HG02623 (cell line): ENCODE measurements around the gene LARGE1.

ENCODE experiments used
- ATAC-seq: cut with Tn5 transposase; IDR thresholded peaks from one replicate; pipeline ENCODE4 v1.9.1; 2021; ENCODE audit warnings: moderate library complexity; ENCODE audit not compliant: unreplicated experiment

LARGE1 gene

DNA sequence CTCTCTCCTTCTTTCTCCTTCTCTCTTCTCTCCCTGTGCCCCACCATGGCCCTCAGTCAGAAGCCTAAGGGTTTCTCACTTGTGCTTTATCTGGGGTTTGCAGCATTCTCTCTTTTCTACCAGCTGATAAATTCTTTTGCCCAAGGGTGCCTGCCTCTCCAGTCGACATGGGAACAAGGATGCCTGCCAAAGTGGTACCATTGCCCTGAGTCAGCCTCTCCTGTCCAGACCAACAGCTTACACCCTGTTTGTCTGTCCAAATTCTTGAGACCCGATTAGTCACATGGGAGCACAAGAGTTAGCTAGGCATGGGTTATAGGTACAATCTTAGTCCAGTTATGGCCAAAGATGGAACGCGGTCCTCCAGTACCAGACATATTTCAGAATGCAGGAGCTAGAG, 242.7 kb downstream of the LARGE1 start:
- no peak for ATAC-seq

DNA sequence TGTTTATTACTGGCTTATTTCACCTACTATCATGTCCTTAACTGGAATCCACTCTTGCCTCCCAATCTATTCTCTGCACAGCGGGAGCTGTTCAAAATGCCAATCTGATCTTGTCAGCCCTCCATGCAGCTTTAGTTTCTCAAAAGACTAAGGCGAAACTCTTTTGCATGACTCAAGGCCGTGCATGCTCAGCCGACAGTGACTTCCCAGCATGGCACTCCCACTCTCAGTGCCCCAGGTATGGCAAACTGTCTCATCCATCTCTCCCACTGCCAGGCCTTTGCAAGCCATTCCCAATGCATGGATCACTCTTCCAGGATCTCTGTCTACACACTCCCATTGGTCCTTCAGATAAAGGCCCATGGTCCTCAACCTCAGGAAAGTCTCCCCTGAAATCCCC, 245.9 kb downstream of the LARGE1 start:
- ATAC-seq = no peak

- no peak for ATAC-seq
Observed at GRCh38 chr22:33669746-33670145, 250.5 kb downstream of the LARGE1 start.

GRCh38 chr22:33666961-33667619, 253.2 kb downstream of the LARGE1 start:
- no peak for ATAC-seq

- no peak for ATAC-seq
Observed at GRCh38 chr22:33666279-33666960, 253.9 kb downstream of the LARGE1 start.

- no peak for ATAC-seq
Observed at GRCh38 chr22:33659448-33659847, 260.8 kb downstream of the LARGE1 start.

- ATAC-seq = no peak
Observed at GRCh38 chr22:33658775-33659174, 261.5 kb downstream of the LARGE1 start.

GRCh38 chr22:33657670-33658069, 262.6 kb downstream of the LARGE1 start:
- ATAC-seq = no peak

DNA sequence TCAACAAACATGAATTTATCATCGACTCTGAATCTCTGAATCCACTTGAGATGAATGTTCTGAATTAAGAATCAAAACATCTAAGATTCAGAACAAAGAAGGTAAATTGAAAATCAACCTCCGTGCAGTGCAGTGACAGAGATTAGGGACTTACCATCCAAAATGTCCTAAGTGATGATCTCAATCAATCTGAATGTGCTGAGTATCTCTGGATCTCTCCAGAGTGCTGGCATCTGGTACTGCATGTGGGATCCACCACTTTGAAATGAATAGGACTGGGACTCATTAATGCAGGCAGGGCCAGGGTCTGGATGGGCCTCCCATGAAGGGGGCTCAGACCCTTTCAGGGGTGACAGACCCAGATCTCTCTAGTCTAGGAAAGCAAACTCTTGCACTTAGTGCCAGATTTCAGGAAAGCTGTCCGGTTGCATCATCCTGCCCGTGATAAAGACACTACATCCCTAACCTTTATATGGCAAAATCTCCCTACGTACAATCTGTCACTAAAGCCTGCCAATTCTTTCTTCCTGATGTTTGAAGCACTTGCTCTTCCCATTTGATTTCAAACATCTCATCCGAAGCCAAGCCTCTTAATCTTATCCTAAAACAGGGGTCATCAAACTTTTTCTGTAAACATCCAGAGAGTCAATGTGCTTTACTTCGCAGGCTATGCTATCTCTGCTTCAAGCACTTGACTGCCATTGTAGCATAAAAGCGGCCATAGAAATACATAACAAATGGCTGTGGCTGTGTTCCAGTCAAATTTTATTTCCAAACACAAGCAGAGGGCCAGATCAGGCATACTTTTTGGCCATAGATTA, 263.3 kb downstream of the LARGE1 start:
- no peak for ATAC-seq

DNA sequence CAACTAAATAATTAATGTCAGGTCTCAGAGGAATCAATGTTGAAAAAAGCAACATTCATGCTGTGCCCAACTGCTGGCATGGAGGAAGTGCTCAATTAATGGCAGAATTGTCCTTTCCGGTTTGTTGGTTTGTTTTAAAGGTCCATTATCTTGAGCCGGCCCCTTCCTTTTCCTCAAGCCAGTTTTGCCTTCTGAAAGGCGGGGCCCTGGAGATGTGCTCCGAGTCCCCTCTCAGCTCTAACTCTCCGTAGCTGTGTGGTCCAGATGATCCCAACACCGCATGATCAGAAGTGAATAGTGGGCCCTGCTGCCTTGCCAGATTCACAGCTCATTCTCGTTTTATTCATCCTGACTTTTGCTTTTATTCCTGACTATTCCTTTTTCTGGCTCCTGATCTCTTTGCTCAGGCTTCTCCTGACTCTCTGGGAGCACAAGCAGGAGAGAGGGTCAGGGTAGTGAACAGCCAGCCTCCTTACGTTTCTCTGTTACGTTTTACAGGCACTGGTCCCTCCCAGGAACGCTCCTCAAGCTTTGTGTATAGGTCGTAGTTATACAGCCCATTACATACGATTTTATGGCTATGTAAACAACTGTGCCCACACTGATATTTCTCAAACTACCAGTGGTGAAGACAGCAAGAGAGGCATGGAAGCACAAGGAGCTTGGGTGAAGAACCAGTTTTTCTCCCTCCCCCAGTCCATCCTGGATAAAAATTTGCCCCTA, 265.9 kb downstream of the LARGE1 start:
- no peak for ATAC-seq

DNA sequence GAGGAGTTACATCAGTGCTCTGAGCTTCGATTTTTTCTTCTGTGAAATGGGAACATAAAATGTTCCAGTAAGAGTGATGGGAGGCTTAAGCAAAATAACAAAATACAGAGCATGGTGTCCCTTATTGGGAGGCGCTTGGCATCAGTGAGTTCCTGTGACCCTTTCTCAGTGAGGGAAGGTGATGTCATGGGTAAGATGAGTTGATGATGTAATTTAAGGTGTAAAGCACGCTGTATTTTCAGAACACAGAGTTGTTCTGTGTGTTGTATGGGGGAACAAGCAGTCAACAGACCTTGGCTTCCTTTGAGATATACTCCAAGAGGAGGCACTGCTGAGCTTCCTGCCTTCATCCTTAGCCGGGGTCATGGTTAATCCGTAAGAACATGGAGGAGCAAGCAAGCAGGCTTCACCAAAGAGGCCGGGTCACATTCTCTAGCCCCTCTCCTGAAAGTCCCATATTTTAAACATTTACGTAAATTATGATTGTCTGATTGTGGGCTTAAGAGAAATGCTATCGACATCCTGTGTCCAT, 266.7 kb downstream of the LARGE1 start:
- ATAC-seq = no peak

DNA sequence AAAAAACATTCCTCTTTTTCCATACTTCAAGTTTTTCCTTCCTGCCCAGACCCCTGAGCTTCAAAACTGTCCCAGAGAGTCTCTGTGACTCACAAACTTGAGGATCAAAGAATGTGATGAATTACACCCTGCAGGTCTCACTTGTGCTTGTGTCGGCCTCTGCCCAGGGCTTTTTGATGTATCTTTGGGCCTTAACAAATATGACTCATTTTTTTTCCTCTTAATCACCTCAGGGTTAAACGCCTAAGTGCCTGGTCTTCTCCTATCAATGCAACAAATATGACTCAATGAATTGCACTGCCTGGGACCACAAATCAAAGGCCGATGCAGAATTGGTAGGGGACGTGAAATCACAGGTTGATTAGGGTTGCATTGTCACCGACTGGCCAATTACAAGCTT, 267.7 kb downstream of the LARGE1 start:
- no peak for ATAC-seq

- ATAC-seq = no peak
Observed at GRCh38 chr22:33650244-33650643, 270.0 kb downstream of the LARGE1 start.

DNA sequence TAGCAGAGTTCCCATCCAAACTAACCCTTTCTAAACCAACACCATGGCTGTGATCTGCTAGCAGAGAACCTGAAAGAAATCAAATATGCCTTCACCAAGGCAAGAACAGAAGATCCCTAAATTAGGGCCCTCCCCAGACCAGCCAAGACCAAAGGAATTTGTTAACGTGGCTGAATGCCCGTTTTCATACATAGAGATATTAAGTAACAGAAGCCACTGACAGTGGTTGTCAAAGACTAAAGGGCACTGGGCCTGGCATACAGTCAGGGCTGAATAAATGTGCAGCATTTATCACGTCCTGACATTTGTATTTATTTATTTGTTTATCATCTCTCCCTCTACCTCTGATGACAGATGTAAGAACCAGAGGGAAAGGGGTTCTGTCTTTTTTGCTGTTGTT, 271.8 kb downstream of the LARGE1 start:
- ATAC-seq = no peak

DNA sequence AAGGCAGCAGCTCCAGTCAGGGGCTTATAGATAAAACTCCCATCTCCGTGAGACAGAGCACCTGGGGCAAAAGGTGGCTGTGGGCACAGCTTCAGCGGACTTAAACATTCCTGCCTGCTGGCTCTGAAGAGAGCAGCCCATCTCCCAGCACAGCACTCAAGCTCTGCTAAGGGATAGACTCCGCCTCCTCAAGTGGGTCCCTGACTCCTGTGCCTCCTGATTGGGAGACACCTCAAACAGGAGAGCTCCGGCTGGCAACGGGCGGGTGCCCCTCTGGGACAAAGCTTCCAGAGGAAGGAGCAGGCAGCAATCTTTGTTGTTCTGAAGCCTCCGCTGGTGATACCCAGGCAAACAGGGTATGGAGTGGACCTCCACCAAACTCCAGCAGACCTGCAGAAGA, 279.4 kb downstream of the LARGE1 start:
- no peak for ATAC-seq

- ATAC-seq = no peak
Observed at GRCh38 chr22:33639588-33640254, 280.6 kb downstream of the LARGE1 start.

DNA sequence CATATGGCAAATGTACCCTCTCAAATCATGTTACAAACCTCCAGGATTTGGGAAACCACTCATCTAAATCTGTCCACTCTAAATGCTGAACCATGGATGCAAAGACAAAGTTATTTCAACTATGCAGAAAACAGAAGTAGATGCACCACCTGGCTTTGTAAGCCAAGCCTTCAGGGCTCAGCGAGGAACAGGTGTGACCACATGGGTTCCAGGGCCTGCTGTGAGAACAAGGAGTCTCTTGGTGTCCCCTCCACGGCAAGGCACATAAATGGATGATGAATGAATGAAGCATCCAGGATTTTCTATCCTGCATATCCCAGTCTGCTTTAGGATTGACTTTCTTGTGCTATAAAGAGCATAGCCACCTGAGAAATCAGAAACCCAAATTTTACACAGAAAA, 284.5 kb downstream of the LARGE1 start:
- no peak for ATAC-seq

DNA sequence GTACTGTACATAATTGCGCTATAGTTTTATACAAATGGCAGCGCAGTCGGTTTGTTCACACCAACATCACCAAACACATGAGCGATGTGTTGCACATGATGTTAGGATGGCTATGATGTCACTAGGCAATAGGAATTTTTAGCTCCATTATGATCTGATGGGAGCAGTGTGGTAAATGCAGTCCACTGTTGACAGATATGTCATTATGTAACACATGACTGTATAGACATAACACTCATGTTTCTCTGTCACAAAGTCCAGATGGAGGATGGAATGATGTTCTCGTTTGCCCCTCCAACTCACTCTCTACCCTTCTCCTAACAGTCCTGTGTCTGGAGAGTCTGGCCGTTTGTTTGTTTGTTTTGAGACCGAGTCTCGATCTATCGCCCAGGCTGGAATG, 288.5 kb downstream of the LARGE1 start:
- no peak for ATAC-seq

GRCh38 chr22:33625959-33626358, 294.3 kb downstream of the LARGE1 start:
- ATAC-seq = no peak

GRCh38 chr22:33620085-33620484, 300.2 kb downstream of the LARGE1 start:
- ATAC-seq = no peak

- no peak for ATAC-seq
Observed at GRCh38 chr22:33606504-33606903, 313.8 kb downstream of the LARGE1 start.
